HepG2 (cell line): ENCODE data around the gene VAMP8. TPM values are rescaled to one million over a fixed set of nuclear protein-coding genes. Genes with fewer than 3 reads are reported as not detected.

Experiments used
- AGO1 ChIP-seq: fragments of 200-400 bp; formaldehyde crosslinking; IDR thresholded peaks from 2 replicates; pipeline ENCODE4 v1.6.1; 2017; ENCODE audit warnings: mild to moderate bottlenecking, low read depth, low read length, moderate library complexity; ENCODE audit not compliant: poor library complexity, severe bottlenecking
- FOXM1 ChIP-seq: sonication (generic); formaldehyde crosslinking; IDR thresholded peaks from 2 replicates; pipeline ENCODE4 v1.5.0; 2020; ENCODE audit warnings: missing genetic modification reagents
- JUN ChIP-seq: sonication (generic); formaldehyde crosslinking; IDR thresholded peaks from 2 replicates; pipeline ENCODE4 v1.4.0; 2020; ENCODE audit warnings: mild to moderate bottlenecking, missing genetic modification reagents
- PHF8 ChIP-seq: sonication (generic); formaldehyde crosslinking; IDR thresholded peaks from 2 replicates; pipeline ENCODE4 v1.5.0; 2020; ENCODE audit warnings: missing genetic modification reagents
- POLR2G ChIP-seq: fragments of 200-400 bp; formaldehyde crosslinking; IDR thresholded peaks from 2 replicates; pipeline ENCODE4 v1.6.1; 2018; ENCODE audit warnings: mild to moderate bottlenecking, low read depth, low read length, moderate library complexity
- SALL1 ChIP-seq: sonication (generic); formaldehyde crosslinking; IDR thresholded peaks from 2 replicates; pipeline ENCODE4 v1.8.0; 2022; ENCODE audit warnings: mild to moderate bottlenecking, missing genetic modification reagents
- ZNF136 ChIP-seq: sonication (generic); formaldehyde crosslinking; IDR thresholded peaks from 2 replicates; pipeline ENCODE4 v1.8.1; 2022; ENCODE audit warnings: low read depth, mild to moderate bottlenecking, moderate library complexity, missing genetic modification reagents
- ZNF263 ChIP-seq: sonication (generic); formaldehyde crosslinking; IDR thresholded peaks from 2 replicates; pipeline ENCODE4 v1.4.0; 2020; ENCODE audit warnings: missing genetic modification reagents
- ZNF510 ChIP-seq: sonication (generic); formaldehyde crosslinking; IDR thresholded peaks from 2 replicates; pipeline ENCODE4 v1.4.0; 2020; ENCODE audit warnings: low read depth, mild to moderate bottlenecking, missing genetic modification reagents
- ZNF749 ChIP-seq: sonication (generic); formaldehyde crosslinking; IDR thresholded peaks from 2 replicates; pipeline ENCODE4 v1.8.0; 2022; ENCODE audit warnings: mild to moderate bottlenecking, missing genetic modification reagents, moderate library complexity, borderline replicate concordance
- polyA plus RNA-seq, 8 experiments: library from polyadenylated mRNA; depleted of rRNA in 3 of 8; stranded (reverse) in 7 of 8; unstranded in 1 of 8; fragments of >200 nt; fragmentation: Illumina TruSeq in 4 of 8; extraction: Trizol in 4 of 8; gene quantifications; 2 replicates each; pipeline versions ENCODE4 v1.2.1 to v1.2.3, GENCODE V29; 2011 to 2016; ENCODE audit warnings: low read depth in 4 of 8, missing spikeins in 1 of 8, mixed read lengths in 1 of 8; ENCODE audit not compliant: insufficient read depth in 1 of 8
- total RNA-seq, 5 experiments: library from RNA; depleted of rRNA; stranded (reverse); fragments of >200 nt; fragmentation: Illumina TruSeq; extraction: Trizol; gene quantifications; 2 replicates each; pipeline ENCODE4 v1.2.3, GENCODE V29; 2016; ENCODE audit warnings: low read depth in 1 of 5
- TF ChIP-seq, protein P1 (sequence below): sonication (generic); formaldehyde crosslinking; IDR thresholded peaks from 2 replicates; pipeline ENCODE4 v1.5.0; 2020; ENCODE audit warnings: missing genetic modification reagents
- TF ChIP-seq, protein P2 (sequence below), 2 experiments: sonication (generic) in 1 of 2; formaldehyde crosslinking in 1 of 2; IDR thresholded peaks; 2 replicates each; pipeline versions ENCODE4 v1.4.0 to v1.6.1; 2016 to 2020; ENCODE audit warnings: borderline replicate concordance in 1 of 2, low read depth in 1 of 2, mild to moderate bottlenecking in 1 of 2, missing genetic modification reagents in 1 of 2
- TF ChIP-seq, protein P3 (sequence below): sonication (generic); formaldehyde crosslinking; IDR thresholded peaks from 2 replicates; pipeline ENCODE4 v1.4.0; 2020; ENCODE audit warnings: missing genetic modification reagents, mild to moderate bottlenecking, borderline replicate concordance
- TF ChIP-seq, protein P4 (sequence below), 2 experiments: sonication (generic) in 1 of 2; formaldehyde crosslinking in 1 of 2; IDR thresholded peaks; 2 replicates each; pipeline versions ENCODE4 v1.4.0 to v1.6.1; 2018 to 2020; ENCODE audit warnings: missing genetic modification reagents in 2 of 2, borderline replicate concordance in 1 of 2, low read depth in 1 of 2, mild to moderate bottlenecking in 1 of 2, missing biosample characterization in 1 of 2

The VAMP8 gene
- total and polyA plus RNA-seq, 2 of the 13 experiments (the other 11 are each of a cell fraction or from before 2014, with no cell fraction given) = 83.3 to 157 TPM

DNA sequence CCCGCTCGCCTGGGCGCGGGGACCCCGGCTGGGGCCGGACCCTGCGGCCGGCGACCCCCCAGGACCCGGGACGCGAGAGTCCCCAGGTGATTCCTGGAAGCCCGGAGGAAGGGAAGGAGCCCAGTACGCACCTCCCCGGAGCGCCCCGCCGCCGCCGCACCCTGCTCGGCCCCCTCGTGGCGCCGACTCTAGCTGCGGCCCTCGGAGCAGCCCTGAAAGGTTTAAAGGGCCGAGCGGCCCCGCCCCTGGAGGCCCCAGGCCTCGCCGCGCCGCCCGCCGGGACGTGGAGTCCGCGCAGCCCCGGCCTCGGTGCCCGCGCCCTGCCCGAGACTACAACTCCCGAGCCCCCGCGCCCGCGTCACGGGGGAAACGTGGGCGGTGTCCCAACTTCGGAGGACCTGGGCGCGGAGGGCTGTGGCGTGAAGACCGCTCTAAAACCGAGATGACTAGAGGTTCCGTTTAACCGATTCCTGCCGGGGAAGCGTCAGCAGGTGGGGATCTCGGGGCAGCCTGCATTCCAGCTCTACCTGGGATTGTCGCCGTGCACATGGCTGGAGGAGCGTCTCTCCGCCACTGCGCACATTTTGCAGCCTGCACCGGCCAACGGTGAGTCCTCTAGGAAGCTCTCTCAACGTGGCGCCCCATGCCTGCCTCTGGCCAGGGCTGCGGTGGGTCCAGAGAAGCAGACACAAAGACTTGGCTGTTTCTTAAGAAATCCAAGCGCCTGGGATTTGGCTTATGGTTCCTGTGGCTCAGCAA lies 25.3 kb downstream of the VAMP8 start, which contains the start of gene TMEM150A (continued):
- TF ChIP-seq FOXM1 (no peak), POLR2G (peak; percentile 97), ZNF510 (CRISPR knock-in tag) (no peak), ZNF263 (CRISPR knock-in tag) (peak; percentile 39), SALL1 (CRISPR knock-in tag) (peak; percentile 81), ZNF749 (CRISPR knock-in tag) (no peak), JUN (CRISPR knock-in tag) (no peak), AGO1 (peak; percentile 53), ZNF136 (0 out of 2 replicates have a peak, but pooled peaks have one; percentile 41), PHF8 (CRISPR knock-in tag) (peak; percentile 86)
- TF ChIP-seq, protein P1, sequence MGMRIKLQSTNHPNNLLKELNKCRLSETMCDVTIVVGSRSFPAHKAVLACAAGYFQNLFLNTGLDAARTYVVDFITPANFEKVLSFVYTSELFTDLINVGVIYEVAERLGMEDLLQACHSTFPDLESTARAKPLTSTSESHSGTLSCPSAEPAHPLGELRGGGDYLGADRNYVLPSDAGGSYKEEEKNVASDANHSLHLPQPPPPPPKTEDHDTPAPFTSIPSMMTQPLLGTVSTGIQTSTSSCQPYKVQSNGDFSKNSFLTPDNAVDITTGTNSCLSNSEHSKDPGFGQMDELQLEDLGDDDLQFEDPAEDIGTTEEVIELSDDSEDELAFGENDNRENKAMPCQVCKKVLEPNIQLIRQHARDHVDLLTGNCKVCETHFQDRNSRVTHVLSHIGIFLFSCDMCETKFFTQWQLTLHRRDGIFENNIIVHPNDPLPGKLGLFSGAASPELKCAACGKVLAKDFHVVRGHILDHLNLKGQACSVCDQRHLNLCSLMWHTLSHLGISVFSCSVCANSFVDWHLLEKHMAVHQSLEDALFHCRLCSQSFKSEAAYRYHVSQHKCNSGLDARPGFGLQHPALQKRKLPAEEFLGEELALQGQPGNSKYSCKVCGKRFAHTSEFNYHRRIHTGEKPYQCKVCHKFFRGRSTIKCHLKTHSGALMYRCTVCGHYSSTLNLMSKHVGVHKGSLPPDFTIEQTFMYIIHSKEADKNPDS (CRISPR knock-in tag) = peak; percentile 80
- TF ChIP-seq, protein P2, sequence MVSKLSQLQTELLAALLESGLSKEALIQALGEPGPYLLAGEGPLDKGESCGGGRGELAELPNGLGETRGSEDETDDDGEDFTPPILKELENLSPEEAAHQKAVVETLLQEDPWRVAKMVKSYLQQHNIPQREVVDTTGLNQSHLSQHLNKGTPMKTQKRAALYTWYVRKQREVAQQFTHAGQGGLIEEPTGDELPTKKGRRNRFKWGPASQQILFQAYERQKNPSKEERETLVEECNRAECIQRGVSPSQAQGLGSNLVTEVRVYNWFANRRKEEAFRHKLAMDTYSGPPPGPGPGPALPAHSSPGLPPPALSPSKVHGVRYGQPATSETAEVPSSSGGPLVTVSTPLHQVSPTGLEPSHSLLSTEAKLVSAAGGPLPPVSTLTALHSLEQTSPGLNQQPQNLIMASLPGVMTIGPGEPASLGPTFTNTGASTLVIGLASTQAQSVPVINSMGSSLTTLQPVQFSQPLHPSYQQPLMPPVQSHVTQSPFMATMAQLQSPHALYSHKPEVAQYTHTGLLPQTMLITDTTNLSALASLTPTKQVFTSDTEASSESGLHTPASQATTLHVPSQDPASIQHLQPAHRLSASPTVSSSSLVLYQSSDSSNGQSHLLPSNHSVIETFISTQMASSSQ (IDR thresholded peaks at IDR 0.05; ENCODE audit: low read depth) = no peak
- TF ChIP-seq, protein P2 (CRISPR knock-in tag; IDR thresholded peaks at IDR 0.05; ENCODE audit: borderline replicate concordance) = no peak
- TF ChIP-seq, protein P3, sequence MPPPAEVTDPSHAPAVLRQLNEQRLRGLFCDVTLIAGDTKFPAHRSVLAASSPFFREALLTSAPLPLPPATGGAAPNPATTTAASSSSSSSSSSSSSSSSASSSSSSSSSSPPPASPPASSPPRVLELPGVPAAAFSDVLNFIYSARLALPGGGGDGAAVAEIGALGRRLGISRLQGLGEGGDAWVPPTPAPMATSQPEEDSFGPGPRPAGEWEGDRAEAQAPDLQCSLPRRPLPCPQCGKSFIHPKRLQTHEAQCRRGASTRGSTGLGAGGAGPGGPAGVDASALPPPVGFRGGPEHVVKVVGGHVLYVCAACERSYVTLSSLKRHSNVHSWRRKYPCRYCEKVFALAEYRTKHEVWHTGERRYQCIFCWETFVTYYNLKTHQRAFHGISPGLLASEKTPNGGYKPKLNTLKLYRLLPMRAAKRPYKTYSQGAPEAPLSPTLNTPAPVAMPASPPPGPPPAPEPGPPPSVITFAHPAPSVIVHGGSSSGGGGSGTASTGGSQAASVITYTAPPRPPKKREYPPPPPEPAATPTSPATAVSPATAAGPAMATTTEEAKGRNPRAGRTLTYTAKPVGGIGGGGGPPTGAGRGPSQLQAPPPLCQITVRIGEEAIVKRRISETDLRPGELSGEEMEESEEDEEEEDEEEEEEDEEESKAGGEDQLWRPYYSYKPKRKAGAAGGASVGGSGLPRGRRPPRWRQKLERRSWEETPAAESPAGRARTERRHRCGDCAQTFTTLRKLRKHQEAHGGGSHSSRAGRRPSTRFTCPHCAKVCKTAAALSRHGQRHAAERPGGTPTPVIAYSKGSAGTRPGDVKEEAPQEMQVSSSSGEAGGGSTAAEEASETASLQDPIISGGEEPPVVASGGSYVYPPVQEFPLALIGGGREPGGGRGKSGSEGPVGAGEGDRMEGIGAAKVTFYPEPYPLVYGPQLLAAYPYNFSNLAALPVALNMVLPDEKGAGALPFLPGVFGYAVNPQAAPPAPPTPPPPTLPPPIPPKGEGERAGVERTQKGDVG (CRISPR knock-in tag) = peak; percentile 66; the same call in 1 of the 2 replicates
- TF ChIP-seq, protein P4, sequence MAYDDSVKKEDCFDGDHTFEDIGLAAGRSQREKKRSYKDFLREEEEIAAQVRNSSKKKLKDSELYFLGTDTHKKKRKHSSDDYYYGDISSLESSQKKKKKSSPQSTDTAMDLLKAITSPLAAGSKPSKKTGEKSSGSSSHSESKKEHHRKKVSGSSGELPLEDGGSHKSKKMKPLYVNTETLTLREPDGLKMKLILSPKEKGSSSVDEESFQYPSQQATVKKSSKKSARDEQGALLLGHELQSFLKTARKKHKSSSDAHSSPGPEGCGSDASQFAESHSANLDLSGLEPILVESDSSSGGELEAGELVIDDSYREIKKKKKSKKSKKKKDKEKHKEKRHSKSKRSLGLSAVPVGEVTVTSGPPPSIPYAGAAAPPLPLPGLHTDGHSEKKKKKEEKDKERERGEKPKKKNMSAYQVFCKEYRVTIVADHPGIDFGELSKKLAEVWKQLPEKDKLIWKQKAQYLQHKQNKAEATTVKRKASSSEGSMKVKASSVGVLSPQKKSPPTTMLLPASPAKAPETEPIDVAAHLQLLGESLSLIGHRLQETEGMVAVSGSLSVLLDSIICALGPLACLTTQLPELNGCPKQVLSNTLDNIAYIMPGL (CRISPR knock-in tag; IDR thresholded peaks at IDR 0.05; ENCODE audit: borderline replicate concordance in 1 of 2, low read depth in 1 of 2) = peak in 1 of 2 experiments; percentile 22; a peak in 3 of 4 replicates
